Muscle layer of duodenum (tissue), 2 donors: Measurements from ENCODE around the gene PKP1.

Experiments
- H3K27ac ChIP-seq: one replicate; pipeline ENCODE4 v1.7.0; 2013; ENCODE audit warnings: mild to moderate bottlenecking, low read length
- H3K27me3 ChIP-seq: one replicate; pipeline ENCODE4 v1.7.0; 2013; ENCODE audit warnings: low read depth, mild to moderate bottlenecking, control low read depth, low read length
- H3K36me3 ChIP-seq, 2 donors: one replicate each; pipeline ENCODE4 v1.7.0; 2013; ENCODE audit warnings: low read length in 2 of 2, control low read depth in 1 of 2, mild to moderate bottlenecking in 1 of 2; ENCODE audit not compliant: insufficient read depth in 2 of 2, control insufficient read depth in 1 of 2
- H3K4me1 ChIP-seq, 2 donors: one replicate each; pipeline ENCODE4 v1.7.0; 2013; ENCODE audit warnings: low read length in 2 of 2, mild to moderate bottlenecking in 2 of 2, control low read depth in 1 of 2, moderate library complexity in 1 of 2; ENCODE audit not compliant: insufficient read depth in 2 of 2, control insufficient read depth in 1 of 2
- H3K4me3 ChIP-seq, 2 donors: one replicate each; pipeline ENCODE4 v1.7.0; 2013; ENCODE audit warnings: low read length in 2 of 2, low read depth in 1 of 2, mild to moderate bottlenecking in 1 of 2
- H3K9me3 ChIP-seq, 2 donors: one replicate each; pipeline ENCODE4 v1.7.0; 2013; ENCODE audit warnings: low read length in 2 of 2, control low read depth in 1 of 2, mild to moderate bottlenecking in 1 of 2; ENCODE audit not compliant: control insufficient read depth in 1 of 2
- donor health status: healthy.

PKP1 gene

DNA sequence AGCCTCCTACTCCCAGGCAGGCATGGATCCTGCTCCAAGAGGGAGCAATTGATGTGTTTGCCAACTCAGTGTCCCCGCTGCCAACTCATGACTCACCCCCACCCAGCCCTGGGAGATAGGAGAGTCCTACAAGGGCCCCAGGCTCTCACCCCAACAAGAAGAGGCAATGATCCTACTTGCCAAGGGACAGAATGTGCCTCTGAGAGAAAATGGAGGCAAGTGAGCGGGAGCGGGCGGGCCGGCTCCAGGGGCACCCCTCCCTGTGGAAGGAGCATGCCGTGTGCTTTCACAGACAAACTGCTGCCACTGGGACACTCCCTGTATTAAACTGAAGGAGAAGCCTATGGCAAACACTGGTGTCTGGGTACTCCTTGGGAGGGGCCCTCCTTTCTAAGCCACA is 16.7 kb downstream of the PKP1 start:
- Histone ChIP-seq H3K36me3 (no peaks in the 10 kb centered on the region), H3K27me3 (no peaks in the 10 kb centered on the region), H3K4me3 (no peak overlapping the region), H3K9me3 (no peaks in the 10 kb centered on the region), H3K27ac (no peak overlapping the region), H3K4me1 (no peaks in the 10 kb centered on the region)

- Histone ChIP-seq H3K36me3 (no peaks in the 10 kb centered on the region), H3K9me3 (no peaks in the 10 kb centered on the region), H3K27me3 (no peaks in the 10 kb centered on the region), H3K27ac (no peak overlapping the region), H3K4me1 (no peaks in the 10 kb centered on the region), H3K4me3 (no peak overlapping the region)
Observed at GRCh38 chr1:201300641-201301040, 17.3 kb downstream of the PKP1 start.

DNA sequence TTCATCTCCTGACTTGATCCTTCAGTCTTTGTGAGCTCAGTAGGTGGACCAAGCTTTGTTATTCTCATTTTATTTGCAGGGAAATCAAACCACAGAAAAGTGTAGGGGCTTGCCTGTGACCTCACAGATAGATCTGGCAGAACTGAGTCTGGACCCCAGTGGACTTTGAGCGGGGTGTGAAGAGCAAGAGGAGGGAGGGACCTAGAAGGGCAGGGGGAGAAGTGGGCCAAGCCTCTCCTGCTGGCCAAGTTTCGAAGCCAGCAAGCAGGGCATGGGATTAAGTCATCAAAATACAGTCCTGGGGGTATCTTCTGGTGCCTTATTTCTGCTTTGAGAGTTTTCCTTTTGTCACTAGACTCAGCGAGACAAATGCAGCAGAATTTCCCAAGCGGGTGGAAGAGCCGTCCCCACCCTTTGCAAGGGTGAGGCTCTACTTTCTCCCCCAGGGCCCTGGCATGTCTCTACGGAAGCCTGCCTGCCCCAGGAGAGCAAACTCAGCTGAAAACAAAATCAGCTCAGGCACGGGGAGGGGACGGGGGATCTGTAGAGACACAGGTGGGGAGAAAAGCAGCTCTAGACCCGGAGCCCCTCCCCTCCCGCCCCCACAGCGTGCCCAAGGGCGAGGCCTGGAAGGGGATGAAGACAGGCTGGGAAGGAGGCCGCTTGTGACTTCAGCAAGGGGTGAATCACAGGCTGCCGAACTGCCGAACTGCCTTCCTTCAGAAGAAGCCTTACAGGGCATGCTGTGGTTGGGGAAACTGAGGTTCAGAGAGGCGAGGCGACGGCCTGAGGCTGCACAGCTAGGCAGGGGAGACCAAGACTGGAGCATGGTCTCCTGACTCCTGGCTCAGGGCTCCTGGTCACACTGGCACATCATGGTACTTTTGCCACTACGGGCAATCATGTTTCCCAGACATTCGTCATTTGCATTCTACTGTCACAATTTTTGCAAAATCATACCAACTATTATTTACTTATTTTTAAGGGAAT is 19.2 kb downstream of the PKP1 start:
- Histone ChIP-seq H3K27me3 (no peaks in the 10 kb centered on the region), H3K9me3 (no peaks in the 10 kb centered on the region), H3K4me1 (no peaks in the 10 kb centered on the region), H3K27ac (no peak overlapping the region), H3K4me3 (no peak overlapping the region), H3K36me3 (no peaks in the 10 kb centered on the region)

DNA sequence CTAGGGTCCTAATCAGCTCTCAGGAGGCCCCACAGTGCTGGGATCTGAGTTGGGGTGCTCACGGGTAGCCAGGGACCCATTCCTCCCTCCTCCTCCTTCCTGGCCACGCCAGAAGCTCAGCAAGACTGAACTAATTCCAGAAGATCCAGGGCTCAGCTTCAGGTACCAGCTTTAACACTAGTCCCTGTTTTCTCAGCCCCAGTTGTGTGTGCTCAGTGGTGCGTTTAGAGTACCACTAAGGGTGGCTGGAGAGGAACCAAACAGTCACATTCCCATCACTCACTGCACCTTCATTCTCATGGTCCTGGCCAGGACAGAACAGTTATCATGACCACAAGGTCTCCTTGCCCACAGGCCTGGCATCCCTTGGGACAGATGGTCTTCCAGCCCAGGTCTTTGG is 20.8 kb downstream of the PKP1 start:
- H3K4me1 ChIP-seq = peaks cover 0 to 7% of the 10 kb centered on the region in 2 donors

DNA sequence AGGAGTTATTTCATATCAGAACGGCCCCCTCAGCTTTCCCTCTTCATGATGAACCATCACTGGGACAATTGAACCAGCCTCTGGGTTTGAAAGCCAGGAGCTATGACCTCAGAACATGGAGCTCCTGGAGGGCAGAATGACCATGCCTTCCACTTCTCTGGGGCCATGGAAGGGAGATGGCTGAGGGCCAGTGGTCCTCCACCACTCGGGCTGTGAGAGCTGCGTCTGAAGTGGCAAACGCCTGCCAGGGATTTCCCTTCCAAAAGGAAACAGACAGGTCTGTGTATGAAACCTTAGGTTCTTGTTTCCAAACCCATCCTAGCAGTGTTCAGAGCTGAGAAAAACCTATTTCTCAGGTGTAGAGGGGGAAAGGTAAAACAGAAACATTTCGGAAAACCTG is 22.5 kb downstream of the PKP1 start:
- H3K4me1 ChIP-seq = peaks cover 0 to 12% of the 10 kb centered on the region in 2 donors
- H3K36me3 ChIP-seq = no peaks in the 10 kb centered on the region
- no peak overlapping the region for H3K27ac ChIP-seq
- H3K4me3 ChIP-seq = no peak overlapping the region
- H3K27me3 ChIP-seq = no peaks in the 10 kb centered on the region
- H3K9me3 ChIP-seq = no peaks in the 10 kb centered on the region

More for the DNA sequence above, 20.8 kb downstream of the PKP1 start:
- H3K27me3 ChIP-seq = no peaks in the 10 kb centered on the region
- H3K27ac ChIP-seq = no peak overlapping the region
- no peak overlapping the region for H3K4me3 ChIP-seq
- no peaks in the 10 kb centered on the region for H3K9me3 ChIP-seq
- H3K36me3 ChIP-seq = no peaks in the 10 kb centered on the region

DNA sequence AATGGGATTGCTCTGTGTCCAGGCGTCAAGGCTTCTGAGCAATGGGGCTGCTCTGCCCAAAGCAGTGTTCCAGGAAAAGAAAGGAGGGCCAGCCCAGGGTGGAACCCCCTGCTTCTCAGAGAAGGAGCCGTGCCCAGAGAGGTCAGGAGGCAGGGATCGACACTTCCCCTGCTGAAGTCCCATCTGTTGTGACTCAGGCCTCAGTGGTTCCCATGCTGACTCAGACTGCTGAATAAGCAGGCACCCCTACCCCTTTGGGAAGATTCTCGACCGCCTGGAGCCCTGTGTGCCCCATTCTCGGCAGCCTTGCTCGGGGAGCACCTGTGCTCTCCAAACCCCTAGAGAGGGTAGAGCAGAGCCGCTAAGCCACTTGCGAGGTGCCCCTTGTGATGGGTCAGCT is 23.9 kb downstream of the PKP1 start:
- Histone ChIP-seq H3K4me1 (peaks cover 0 to 12% of the 10 kb centered on the region in 2 donors), H3K9me3 (no peaks in the 10 kb centered on the region), H3K4me3 (no peak overlapping the region), H3K36me3 (no peaks in the 10 kb centered on the region), H3K27me3 (no peaks in the 10 kb centered on the region), H3K27ac (no peak overlapping the region)

DNA sequence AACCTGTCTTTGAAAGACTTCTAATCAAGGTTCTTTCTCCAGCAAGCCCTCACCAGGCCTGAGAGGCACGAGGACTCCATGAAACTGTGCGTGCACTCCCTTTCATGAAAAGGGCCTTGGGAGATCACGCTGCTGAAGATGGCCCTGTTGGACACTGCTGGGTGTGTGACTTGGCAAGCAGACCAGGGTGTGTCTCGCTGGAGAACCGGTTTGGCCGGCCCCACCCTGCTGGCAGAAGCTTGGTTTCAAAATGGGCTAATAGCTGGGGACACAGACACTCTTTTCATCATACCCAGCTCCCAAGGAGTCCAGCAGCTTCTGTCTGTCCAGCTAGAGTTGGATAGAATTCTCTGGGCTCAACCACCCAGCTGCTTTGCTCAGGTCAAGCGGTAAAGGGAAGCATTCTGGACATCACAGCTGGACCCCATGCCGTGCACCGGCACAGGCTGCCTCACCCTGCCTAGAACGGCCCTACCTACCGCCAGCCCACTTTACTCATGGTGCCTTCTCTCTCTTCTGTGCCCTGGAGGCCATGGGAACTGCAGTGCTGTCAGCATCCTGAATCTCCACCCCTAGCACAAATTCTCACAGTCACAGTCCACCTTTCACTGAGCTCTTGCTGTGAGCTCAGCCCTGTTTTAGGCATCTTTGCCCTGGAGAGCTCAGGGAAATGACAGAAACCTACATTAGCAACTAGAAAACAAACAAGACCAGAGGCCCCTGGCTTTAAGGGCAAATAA is 24.6 kb downstream of the PKP1 start:
- H3K27ac ChIP-seq = no peak overlapping the region

DNA sequence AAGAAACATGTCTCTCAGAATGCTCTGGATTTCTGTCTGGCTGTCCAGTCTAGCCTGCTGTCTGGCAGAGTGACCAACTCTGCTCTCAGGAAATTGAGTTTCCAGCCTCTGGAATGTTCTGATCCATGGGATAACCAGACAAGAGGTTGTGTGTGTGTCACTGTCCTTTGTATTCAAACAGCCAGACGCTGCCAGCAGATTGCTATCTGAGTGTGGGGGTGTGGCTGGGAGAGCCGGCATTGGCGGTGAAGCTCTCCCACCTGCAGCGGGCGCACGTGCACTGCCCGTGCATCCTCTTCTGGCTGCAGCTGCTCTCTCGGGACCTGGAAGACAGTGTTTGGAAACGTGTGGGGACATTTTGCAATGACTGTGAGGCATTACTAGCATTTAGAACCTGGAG is 26.1 kb downstream of the PKP1 start:
- H3K27me3 ChIP-seq = no peaks in the 10 kb centered on the region
- peaks cover 0 to 12% of the 10 kb centered on the region in 2 donors for H3K4me1 ChIP-seq
- H3K36me3 ChIP-seq = no peaks in the 10 kb centered on the region
- no peak overlapping the region for H3K4me3 ChIP-seq
- no peak overlapping the region for H3K27ac ChIP-seq
- no peaks in the 10 kb centered on the region for H3K9me3 ChIP-seq

More for the DNA sequence above, 24.6 kb downstream of the PKP1 start:
- no peaks in the 10 kb centered on the region for H3K36me3 ChIP-seq
- H3K4me1 ChIP-seq = peaks cover 0 to 12% of the 10 kb centered on the region in 2 donors
- H3K9me3 ChIP-seq = no peaks in the 10 kb centered on the region
- no peaks in the 10 kb centered on the region for H3K27me3 ChIP-seq
- H3K4me3 ChIP-seq = no peak overlapping the region

GRCh38 chr1:201310251-201310985 is 27.1 kb downstream of the PKP1 start:
- peaks cover 0 to 12% of the 10 kb centered on the region in 2 donors for H3K4me1 ChIP-seq
- no peaks in the 10 kb centered on the region for H3K36me3 ChIP-seq
- no peaks in the 10 kb centered on the region for H3K9me3 ChIP-seq
- no peaks in the 10 kb centered on the region for H3K27me3 ChIP-seq
- H3K27ac ChIP-seq = no peak overlapping the region
- no peak overlapping the region for H3K4me3 ChIP-seq

- Histone ChIP-seq H3K9me3 (no peaks in the 10 kb centered on the region), H3K36me3 (no peaks in the 10 kb centered on the region), H3K27ac (no peak overlapping the region), H3K4me1 (peaks cover 0 to 12% of the 10 kb centered on the region in 2 donors), H3K27me3 (no peaks in the 10 kb centered on the region), H3K4me3 (no peak overlapping the region)
Observed at GRCh38 chr1:201310986-201311355, 27.7 kb downstream of the PKP1 start.
